AG09319 (cell line): ENCODE measurements around the gene FBXO4.

ENCODE experiments used
- DNase-seq: peaks from one replicate; pipeline ENCODE4 v3.0.0-alpha.2; 2010; ENCODE audit warnings: low read depth; ENCODE audit errors: extremely low read depth
- CTCF ChIP-seq: IDR thresholded peaks from 2 replicates; pipeline ENCODE4 v1.5.1; 2011; ENCODE audit warnings: low read depth, mild to moderate bottlenecking, inconsistent platforms, low read length, moderate library complexity

The FBXO4 gene

GRCh38 chr5:41983284-41983683, 58.2 kb downstream of the FBXO4 start:
- TF ChIP-seq CTCF, result no peak
- DNase-seq, result no peak

GRCh38 chr5:41985945-41986695, 61.0 kb downstream of the FBXO4 start:
- DNase-seq, result no peak
- no peak for TF ChIP-seq CTCF
